ENCODE data around the gene GON4L.
"Not testable (repeated sequence)": the region's sequence is repeated elsewhere in the genome, so short reads cannot be mapped to it uniquely, and the experiment has no call there.

GON4L gene

GRCh38 chr1:155812878-155813277 is 44.1 kb downstream of the GON4L start:
- DNase-seq, result no peak

- peak in 1 of 2 donors; percentile 18 for DNase-seq
Measured at GRCh38 chr1:155809088-155809487, 47.9 kb downstream of the GON4L start.

- no peak for DNase-seq
Measured at GRCh38 chr1:155801149-155801548, 55.9 kb downstream of the GON4L start.

- not testable (repeated sequence) for DNase-seq
Measured at GRCh38 chr1:155795618-155796017, 61.4 kb downstream of the GON4L start.

GRCh38 chr1:155794605-155795245 is 62.3 kb downstream of the GON4L start:
- no peak for DNase-seq

GRCh38 chr1:155793213-155793612 is 63.8 kb downstream of the GON4L start:
- DNase-seq, result no peak

- no peak for DNase-seq
Measured at GRCh38 chr1:155777582-155777981, 79.4 kb downstream of the GON4L start.

- DNase-seq, result peak; percentile 35 to 42
Measured at GRCh38 chr1:155776414-155776813, 80.6 kb downstream of the GON4L start.

GRCh38 chr1:155773221-155773620 is 83.8 kb downstream of the GON4L start:
- no peak for DNase-seq

- no peak for DNase-seq
Measured at GRCh38 chr1:155769257-155769656, 87.8 kb downstream of the GON4L start.

GRCh38 chr1:155767399-155767989 is 89.5 kb downstream of the GON4L start:
- not testable (repeated sequence) for DNase-seq

GRCh38 chr1:155763989-155764388 is 93.0 kb downstream of the GON4L start:
- peak in 1 of 2 donors; percentile 7 for DNase-seq

GRCh38 chr1:155763090-155763815 is 93.8 kb downstream of the GON4L start:
- peak; percentile 56 to 73 for DNase-seq

GRCh38 chr1:155761736-155762405 is 95.1 kb downstream of the GON4L start:
- no peak for DNase-seq

GRCh38 chr1:155760751-155761475 is 96.1 kb downstream of the GON4L start:
- DNase-seq, result no peak

GRCh38 chr1:155759966-155760630 is 96.9 kb downstream of the GON4L start:
- DNase-seq, result no peak

- DNase-seq, result not testable (repeated sequence)
Measured at GRCh38 chr1:155759017-155759416, 98.0 kb downstream of the GON4L start.

GRCh38 chr1:155748141-155748540 is 108.9 kb downstream of the GON4L start:
- not testable (repeated sequence) for DNase-seq

- DNase-seq, result not testable (repeated sequence)
Measured at GRCh38 chr1:155747586-155747985, 109.4 kb downstream of the GON4L start.

- peak; percentile 98 to 99 for DNase-seq
Measured at GRCh38 chr1:155745284-155746228, 111.5 kb downstream of the GON4L start.

GRCh38 chr1:155744711-155745283 is 112.2 kb downstream of the GON4L start:
- no peak for DNase-seq

All from inflammatory macrophage treated with lipopolysaccharide for 1 hour (primary cell).